HT1080 (cell line): ENCODE data around the gene WFS1. TPM values are rescaled to one million over a fixed set of nuclear protein-coding genes. Genes with fewer than 3 reads are reported as not detected.

ENCODE experiments used
- DNase-seq: peaks from one replicate; pipeline ENCODE4 v3.0.0-alpha.2; 2015; ENCODE audit warnings: low read depth
- total RNA-seq: library from RNA; depleted of rRNA; stranded (reverse); fragments of >200 nt; shearing (Covaris generic); gene quantifications from 2 replicates; pipeline ENCODE4 v1.2.3, GENCODE V29; 2014

The WFS1 gene
- total RNA-seq, 1 experiment from 2014 or later: 14.8 TPM

- DNase-seq: no peak
Measured at GRCh38 chr4:6322067-6322760, 52.6 kb downstream of the WFS1 start.

- DNase-seq: peak; percentile 53
Measured at GRCh38 chr4:6322761-6323566, 53.3 kb downstream of the WFS1 start.

GRCh38 chr4:6324461-6324998 lies 54.9 kb downstream of the WFS1 start:
- no peak for DNase-seq

GRCh38 chr4:6324999-6325787 lies 55.5 kb downstream of the WFS1 start:
- peak; percentile 63 for DNase-seq

GRCh38 chr4:6325788-6326290 lies 56.2 kb downstream of the WFS1 start:
- no peak for DNase-seq

- DNase-seq: no peak
Measured at GRCh38 chr4:6326312-6327060, 56.8 kb downstream of the WFS1 start.

- peak; percentile 66 for DNase-seq
Measured at GRCh38 chr4:6327220-6327917, 57.7 kb downstream of the WFS1 start.

- DNase-seq: no peak
Measured at GRCh38 chr4:6328526-6328925, 58.9 kb downstream of the WFS1 start.

- DNase-seq: no peak
Measured at GRCh38 chr4:6329478-6330383, 60.1 kb downstream of the WFS1 start.

GRCh38 chr4:6330384-6330767 lies 60.7 kb downstream of the WFS1 start:
- DNase-seq: no peak

- peak; percentile 44 for DNase-seq
Measured at GRCh38 chr4:6331018-6331417, 61.4 kb downstream of the WFS1 start.

- DNase-seq: no peak
Measured at GRCh38 chr4:6331468-6331867, 61.8 kb downstream of the WFS1 start.

GRCh38 chr4:6332042-6332668 lies 62.5 kb downstream of the WFS1 start:
- DNase-seq: no peak

- no peak for DNase-seq
Measured at GRCh38 chr4:6332669-6333050, 63.0 kb downstream of the WFS1 start.

GRCh38 chr4:6333301-6334202 lies 63.9 kb downstream of the WFS1 start:
- no peak for DNase-seq

GRCh38 chr4:6334203-6334887 lies 64.7 kb downstream of the WFS1 start:
- no peak for DNase-seq

GRCh38 chr4:6335040-6335590 lies 65.5 kb downstream of the WFS1 start:
- no peak for DNase-seq
